HG03469 (cell line): ENCODE results near the gene APOA4.

Experiments
- ATAC-seq: cut with Tn5 transposase; IDR thresholded peaks from one replicate; pipeline ENCODE4 v1.9.1; 2021; ENCODE audit warnings: mild to moderate bottlenecking, moderate library complexity, moderate number of reproducible peaks; ENCODE audit not compliant: unreplicated experiment

APOA4 gene

DNA sequence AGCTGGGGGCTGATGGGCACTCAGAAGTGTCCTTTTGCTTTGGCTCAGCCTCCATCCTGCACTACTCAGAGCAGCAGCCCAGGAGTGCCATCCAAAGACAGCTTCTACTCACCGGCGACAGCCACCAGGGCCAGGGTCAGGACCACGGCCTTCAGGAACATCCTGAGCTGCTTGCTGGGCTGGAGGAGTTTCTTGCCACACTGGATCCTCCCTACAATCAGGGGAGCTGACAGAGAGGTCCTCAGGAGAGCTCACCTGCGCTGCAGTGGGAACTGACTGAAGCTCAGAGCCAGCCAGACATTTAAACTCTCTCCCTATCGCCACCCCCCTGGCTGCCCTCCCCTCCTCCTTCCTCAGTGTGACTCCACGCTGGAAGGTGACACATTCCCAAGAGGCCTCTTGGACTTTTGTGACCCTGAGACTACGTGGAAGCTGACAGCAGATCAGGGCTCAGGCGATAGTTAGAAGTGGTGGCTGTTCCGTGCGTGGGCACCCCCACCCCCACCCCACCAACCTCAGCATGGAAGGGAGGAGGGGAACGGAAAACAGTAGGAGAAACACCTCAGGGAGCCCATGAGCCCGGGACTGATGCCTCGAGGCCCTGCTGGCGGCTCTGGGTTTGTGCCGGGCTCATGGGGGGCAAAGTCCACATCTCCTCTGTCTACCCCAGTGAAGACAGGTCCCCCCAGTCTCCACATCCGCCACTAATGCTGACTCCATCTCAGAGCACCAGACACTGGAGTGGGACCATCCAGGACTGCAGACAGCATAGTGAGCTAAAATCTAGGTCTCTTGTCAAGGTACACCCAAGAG, at the start of gene APOA4:
Gene APOA4, minus strand, starts transcription at position 274 of the 813 bp plus-strand sequence. Its CDS starts 113 bp downstream, at position 161.
- no peak for ATAC-seq

- ATAC-seq = no peak
These were observed 48.1 kb upstream of the APOA4 start for GRCh38 chr11:116871248-116871647.

DNA sequence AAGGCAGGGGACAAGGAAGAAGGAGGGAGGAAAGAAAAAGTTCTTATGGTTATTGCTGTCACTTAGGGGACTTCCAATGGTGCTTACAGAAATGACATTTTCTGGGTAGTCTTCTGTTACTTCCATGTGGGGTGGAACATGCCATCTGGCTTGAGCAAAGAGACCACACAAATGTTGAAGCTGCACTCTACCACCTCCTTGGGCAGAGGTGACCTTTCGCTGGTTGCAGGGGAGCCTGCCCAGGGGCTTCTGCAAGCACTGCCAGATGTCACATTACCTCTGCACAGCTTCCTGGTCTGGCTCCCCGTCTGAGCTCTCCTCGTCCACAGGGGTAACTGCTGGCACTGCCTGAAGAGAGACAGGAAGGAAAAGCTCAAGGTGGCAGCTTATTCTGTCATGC, 47.0 kb upstream of the APOA4 start:
- ATAC-seq = no peak

DNA sequence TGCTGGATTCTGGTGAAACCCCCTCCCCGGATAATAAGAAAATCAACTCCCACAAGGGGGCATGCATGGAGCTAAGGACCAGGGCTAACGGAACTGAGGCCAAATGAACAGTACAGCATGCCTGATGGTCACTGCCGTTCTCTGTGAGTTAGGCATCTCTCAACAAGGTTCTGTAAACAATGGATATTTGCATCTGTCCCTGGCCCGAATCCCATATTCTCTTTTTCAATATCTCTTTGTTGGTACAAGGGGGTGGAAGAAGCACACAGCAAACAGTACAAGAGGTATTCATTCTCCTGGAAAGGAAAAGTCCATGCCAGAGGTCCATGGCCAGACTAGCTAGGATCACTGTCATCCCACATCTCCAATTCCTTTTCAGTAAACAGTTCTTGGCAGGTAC, 46.5 kb upstream of the APOA4 start:
- ATAC-seq = no peak

GRCh38 chr11:116868066-116868465, 45.0 kb upstream of the APOA4 start:
- no peak for ATAC-seq

DNA sequence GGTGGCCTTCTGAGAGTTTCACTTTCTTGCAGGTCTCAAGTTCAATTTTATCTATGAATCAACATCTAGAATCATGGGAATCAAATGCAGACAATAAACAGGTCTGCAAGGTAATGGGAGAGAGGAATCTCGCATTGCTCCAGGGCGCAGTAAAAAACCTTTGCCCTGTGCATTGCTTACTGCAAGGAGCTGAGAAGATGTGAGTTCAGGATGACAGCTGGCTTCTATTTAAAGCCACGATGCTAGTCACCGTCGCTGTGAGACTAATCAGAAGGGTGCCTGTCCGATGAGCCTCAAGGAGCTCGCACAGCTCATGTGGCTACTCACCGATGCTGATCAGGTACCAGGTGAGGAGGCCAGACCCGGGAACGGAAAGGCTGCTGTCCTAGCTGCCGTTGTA, 44.5 kb upstream of the APOA4 start:
- ATAC-seq = no peak

GRCh38 chr11:116866804-116867455, 43.8 kb upstream of the APOA4 start:
- no peak for ATAC-seq

- ATAC-seq = no peak
These were observed 42.6 kb upstream of the APOA4 start for GRCh38 chr11:116865696-116866095.

DNA sequence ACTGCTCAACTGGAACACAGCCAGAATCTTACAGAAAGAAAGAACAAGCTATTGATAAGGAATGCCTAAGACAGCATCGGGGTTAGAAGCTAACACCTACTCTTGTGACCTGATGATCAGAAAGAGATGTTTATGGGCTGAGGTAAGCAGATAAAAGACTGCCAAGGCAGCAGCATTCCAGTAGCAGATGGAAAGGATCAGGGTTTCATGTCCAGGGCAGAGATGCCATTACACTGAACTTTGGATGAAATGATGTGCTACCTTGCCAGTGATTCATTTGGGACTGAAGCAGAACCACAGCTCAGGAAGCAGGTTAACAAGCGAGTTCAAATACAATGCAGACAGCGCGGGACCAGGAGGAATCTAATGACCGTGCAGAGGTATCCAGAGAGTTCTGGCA, 41.4 kb upstream of the APOA4 start:
- ATAC-seq = no peak

DNA sequence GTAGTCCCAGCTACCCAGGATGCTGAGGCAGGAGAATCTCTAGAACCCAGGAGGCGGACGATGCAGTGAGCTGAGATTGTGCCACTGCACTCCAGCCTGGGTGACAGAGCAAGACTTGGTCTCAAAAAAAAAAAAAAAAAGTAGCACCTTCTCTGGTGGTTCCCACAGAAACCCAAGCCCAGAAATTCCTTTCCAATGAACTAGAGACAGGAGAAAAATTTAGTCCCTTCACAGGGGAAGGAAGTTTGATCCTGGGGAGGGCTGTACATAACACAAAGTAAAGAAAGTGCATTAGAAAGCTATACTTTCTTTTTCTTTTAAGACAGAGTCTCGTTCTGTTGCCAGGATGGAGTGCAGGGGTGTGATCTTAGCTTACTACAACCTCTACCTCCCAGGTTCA, 39.8 kb upstream of the APOA4 start:
- ATAC-seq = no peak

GRCh38 chr11:116862185-116862584, 39.1 kb upstream of the APOA4 start:
- no peak for ATAC-seq

GRCh38 chr11:116861539-116861938, 38.4 kb upstream of the APOA4 start:
- ATAC-seq = no peak

DNA sequence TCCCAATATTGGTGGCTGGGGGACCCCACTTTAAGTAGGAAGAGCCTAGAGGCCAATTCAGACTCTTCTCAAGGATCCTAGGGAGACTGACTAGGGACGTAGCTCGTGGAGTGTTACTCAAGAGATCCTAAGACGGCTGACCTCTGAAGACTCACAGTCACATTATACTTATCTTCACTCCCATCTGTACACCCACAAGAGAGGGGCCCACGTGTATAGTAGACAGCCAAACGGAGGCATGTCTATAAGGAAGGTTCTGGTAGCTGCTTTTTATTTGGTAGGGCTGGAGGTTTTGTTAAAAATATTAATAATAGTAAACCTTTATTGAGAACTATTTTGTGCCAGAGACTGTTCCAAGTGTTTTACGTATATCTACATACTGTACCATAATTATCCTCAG, 37.2 kb upstream of the APOA4 start:
- ATAC-seq = no peak

- ATAC-seq = no peak
These were observed 36.1 kb upstream of the APOA4 start for GRCh38 chr11:116859175-116859574.

DNA sequence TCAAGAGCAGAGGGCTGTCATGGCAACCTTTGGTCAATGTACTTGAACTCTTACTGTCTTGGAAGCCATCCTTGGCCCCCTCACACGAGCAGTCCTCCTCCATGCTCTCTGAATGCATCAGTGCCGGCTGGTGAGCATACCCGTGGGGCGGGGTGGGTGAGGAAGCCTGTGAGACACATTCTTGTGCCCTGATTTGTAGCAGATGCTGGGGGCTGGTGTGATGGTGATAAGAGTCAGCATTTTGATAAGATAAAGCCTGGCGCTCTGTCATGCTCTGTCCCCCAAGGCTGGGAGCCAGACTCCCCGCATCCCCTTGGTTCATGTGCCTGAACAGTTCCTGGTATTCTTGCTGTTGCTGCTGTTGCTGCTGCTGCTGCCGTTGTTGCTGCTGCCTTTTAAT, 34.8 kb upstream of the APOA4 start:
- ATAC-seq = no peak

DNA sequence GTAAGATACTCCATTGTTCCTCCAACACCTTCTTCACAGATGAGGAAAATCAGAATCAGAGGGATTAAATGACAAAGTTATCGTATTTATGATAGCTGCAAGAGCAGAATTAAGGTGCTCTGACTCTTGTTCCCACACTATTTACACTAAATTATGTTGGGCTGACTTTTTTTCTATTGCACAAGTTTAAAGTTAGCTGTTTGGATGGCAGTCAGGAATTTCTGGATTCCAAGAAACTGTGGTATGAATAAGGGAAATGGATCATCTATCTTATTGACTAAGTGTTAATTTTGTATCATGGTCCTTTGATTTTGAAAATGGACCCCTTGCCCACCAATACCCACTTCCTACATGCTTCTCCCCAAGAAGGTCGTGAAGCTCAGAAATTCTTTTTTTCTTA, 34.2 kb upstream of the APOA4 start:
- ATAC-seq = no peak

DNA sequence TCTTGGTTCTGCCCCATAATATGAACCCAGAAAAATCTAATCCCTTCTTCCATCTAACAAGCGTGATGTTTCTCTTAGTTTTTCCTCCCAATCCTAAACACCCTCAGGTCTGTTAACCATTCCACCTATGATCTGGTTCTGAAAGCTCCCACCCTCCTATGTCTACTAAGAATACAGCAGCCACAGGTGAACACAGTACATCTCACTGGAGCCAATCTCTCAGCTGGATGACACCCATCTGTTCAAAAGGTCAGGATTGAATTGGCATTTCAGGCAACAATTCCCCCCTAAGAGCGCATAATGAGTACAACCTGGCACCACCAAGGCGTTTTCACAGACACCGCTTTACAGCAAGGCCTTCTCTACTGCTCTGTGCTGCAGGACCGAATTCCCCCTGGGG, 33.3 kb upstream of the APOA4 start:
- ATAC-seq = no peak

DNA sequence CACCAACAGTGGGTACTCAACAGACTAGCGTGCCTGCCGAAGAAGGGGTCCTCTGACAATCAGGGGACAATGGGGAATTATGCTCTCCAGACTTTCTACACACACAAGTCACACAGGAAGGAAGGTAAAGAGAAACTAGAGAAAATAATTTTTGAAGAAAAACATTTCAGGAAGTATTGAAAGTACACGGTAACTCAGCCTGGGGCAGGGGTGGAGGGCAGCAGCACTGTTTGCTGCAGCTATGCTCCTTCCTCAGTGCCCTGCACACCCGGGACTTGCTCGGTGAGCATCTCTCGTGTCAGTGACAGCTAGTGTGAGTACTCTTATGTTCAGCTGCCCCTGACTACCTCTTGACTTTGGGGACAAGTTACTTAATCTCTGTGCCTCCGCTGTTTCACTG, 32.3 kb upstream of the APOA4 start:
- no peak for ATAC-seq

- ATAC-seq = peak; percentile 88
These were observed 30.5 kb upstream of the APOA4 start for GRCh38 chr11:116853461-116854073.

DNA sequence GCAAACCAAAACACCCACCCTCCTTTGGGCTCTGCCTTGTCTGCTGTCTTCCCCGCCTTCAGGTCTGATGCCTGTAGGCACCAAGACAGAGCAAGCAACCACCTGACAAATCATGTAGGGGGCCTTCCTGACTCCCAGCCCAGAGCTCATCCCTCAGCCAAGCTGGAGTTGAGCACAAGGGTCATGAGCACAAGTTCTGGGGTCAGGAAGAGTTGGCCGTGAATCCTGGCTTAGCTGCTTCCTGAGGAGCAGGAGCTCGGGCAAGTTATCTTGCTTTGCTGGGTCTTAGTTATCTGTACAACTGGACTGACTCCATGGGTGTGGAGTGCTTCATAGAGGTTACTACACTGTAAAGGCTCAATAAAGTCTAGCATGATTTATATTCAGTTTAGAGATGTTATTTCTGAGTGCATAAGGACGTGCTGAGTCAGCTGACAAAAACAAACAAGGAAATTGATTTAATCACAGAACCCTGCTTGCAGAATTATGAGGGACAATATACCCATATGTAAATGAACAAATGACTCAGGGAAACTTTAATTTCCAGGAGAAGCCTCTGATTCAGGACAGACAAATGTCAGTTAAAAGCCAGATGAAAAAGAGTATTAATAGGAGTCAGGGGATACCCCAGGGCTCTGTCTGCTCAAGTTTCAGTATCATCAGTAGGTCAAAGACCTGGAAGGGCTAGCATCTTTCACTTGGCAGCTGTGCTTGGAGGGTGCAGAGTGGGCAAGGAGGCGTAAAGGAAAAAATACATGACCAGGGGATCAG, 29.3 kb upstream of the APOA4 start:
- no peak for ATAC-seq

DNA sequence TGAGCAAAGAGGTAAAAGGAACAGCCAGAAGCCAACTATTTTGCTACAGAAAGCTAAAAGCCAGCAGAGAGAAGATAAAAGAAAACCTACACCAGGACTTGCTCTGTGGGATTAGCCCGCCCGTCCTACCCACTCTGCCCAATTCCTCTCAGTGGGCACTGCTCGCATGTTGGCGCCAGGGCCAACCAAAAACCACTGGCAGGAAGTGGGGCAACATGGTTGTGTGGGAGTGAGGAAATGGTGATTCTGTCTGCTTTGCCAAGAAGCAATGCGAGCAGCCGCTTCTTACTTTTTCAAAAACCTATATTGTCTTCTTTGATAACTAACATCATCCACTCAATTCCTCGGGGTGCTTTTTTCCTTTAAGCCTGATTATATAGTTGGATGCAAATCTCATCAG, 28.5 kb upstream of the APOA4 start:
- ATAC-seq = no peak
